Sigmoid colon (tissue), 7 donors: ENCODE results near the gene TCEAL2. TPM values are rescaled to one million over a fixed set of nuclear protein-coding genes. Genes with fewer than 3 reads are reported as not detected.
"Not testable (repeated sequence)": the region's sequence is repeated elsewhere in the genome, so short reads cannot be mapped to it uniquely, and the experiment has no call there.

Experiments used
- DNase-seq: peaks from one replicate; pipeline ENCODE4 v3.0.0-alpha.2; 2019
- H3K27ac ChIP-seq, 4 donors: fragments of 200-600 bp; sonication (generic); one replicate each; pipeline ENCODE4 v1.5.1; 2016 to 2019; ENCODE audit warnings: mild to moderate bottlenecking in 1 of 4
- H3K27me3 ChIP-seq, 3 donors: fragments of 200-600 bp; sonication (generic); one replicate each; pipeline ENCODE4 v1.5.1; 2019; ENCODE audit warnings: mild to moderate bottlenecking in 1 of 3
- H3K36me3 ChIP-seq, 4 donors: fragments of 200-600 bp; sonication (generic); one replicate each; pipeline ENCODE4 v1.5.1; 2016 to 2019
- H3K4me1 ChIP-seq, 4 donors: fragments of 200-600 bp; sonication (generic); one replicate each; pipeline ENCODE4 v1.5.1; 2017 to 2019
- H3K4me3 ChIP-seq, 4 donors: fragments of 200-600 bp; sonication (generic); one replicate each; pipeline ENCODE4 v1.5.1; 2017 to 2019; ENCODE audit warnings: mild to moderate bottlenecking in 2 of 4, moderate library complexity in 1 of 4
- H3K9me3 ChIP-seq, 4 donors: fragments of 200-600 bp in 3 of 4; sonication (generic) in 3 of 4; one replicate each; pipeline versions ENCODE4 v1.5.1 to v1.6.1; 2013 to 2019
- CTCF ChIP-seq, 4 experiments: fragments of 450-650 bp in 3 of 4; fragments of 200-600 bp in 1 of 4; IDR thresholded peaks; one replicate each; pipeline ENCODE4 v1.5.1; 2016 to 2019; ENCODE audit warnings: antibody characterized with exemption in 4 of 4, mild to moderate bottlenecking in 3 of 4, moderate library complexity in 2 of 4
- EP300 ChIP-seq, 4 donors: sonication (generic); formaldehyde crosslinking; IDR thresholded peaks; one replicate each; pipeline ENCODE4 v1.6.1; 2017; ENCODE audit warnings: antibody characterized with exemption in 4 of 4
- POLR2A ChIP-seq, 2 donors: fragments of 450-650 bp; IDR thresholded peaks; one replicate each; pipeline ENCODE4 v1.6.1; 2016; ENCODE audit warnings: antibody characterized with exemption in 2 of 2, mild to moderate bottlenecking in 2 of 2, moderate library complexity in 2 of 2
- POLR2AphosphoS5 ChIP-seq, 4 donors: sonication (generic); formaldehyde crosslinking; IDR thresholded peaks; one replicate each; pipeline ENCODE4 v1.6.1; 2017; ENCODE audit warnings: antibody characterized with exemption in 4 of 4
- WGBS, 2 donors: extraction: QIAGEN DNeasy Blood & Tissue Kit; methylation state at CpG; one replicate each; pipeline ENCODE4 v1.1.7; 2013; 5-methylcytosine and 5-hydroxymethylcytosine counted together
- intact Hi-C: fragments of 100-400 bp; cut with DNase I; formaldehyde crosslinking; loops from one replicate; pipeline ENCODE4 v1.15.1; 2023
- polyA plus RNA-seq, 3 donors: library from polyadenylated mRNA; stranded (reverse); fragments of 200-250 nt; gene quantifications; one replicate each; pipeline ENCODE4 v1.2.3, GENCODE V29; 2013
- total RNA-seq, 4 donors: library from RNA; depleted of rRNA; stranded (reverse); fragments of >200 nt; gene quantifications; one replicate each; pipeline ENCODE4 v1.1.0, GENCODE V29; 2016
- donor health status: healthy with polysubstance abuse.
- donor health status: Bipolar disorder and iron deficiency.
- donor health status: healthy.

TCEAL2 gene
- total RNA-seq: 10 to 100 TPM; 10.5 to 40.2 (median 29.3) TPM
- polyA plus RNA-seq: 1 to 10 TPM in 2 of 3 donors, not detected in 1; 3.9 to 6.0 TPM

GRCh38 chrX:102125436-102125835, at the start of gene TCEAL2:
Gene TCEAL2, plus strand, starts transcription at chrX:102125679. Its CDS starts 1,152 bp downstream, at chrX:102126831.
- peak within 1 kb of the TSS; percentile 62 to 76 (median 76) for H3K27ac ChIP-seq
- H3K4me1 ChIP-seq, H3K36me3 ChIP-seq, H3K9me3 ChIP-seq, H3K27me3 ChIP-seq: not testable (repeated sequence)
- WGBS, 2 donors: 2 to 5% methylated on average over 33 of the region's 38 CpGs
- peak in 1 of 4 donors; percentile 6 for TF ChIP-seq POLR2AphosphoS5 (IDR thresholded peaks at IDR 0.05)
- H3K4me3 ChIP-seq: peak within 1 kb of the TSS; percentile 29 to 45 (median 41)
- intact Hi-C loops: loop anchor here (10.0 kb wide), 1 partner anchor 191 kb away; the partner anchor contains the start of gene ZMAT1
- peak; percentile 69 for DNase-seq

GRCh38 chrX:102077426-102077825, 48.1 kb upstream of the TCEAL2 start:
- intact Hi-C loops: no loop called here
- DNase-seq: no peak
- Histone ChIP-seq H3K4me1 (no peaks in the 10 kb centered on the region), H3K4me3 (no peak overlapping the region), H3K9me3 (no peaks in the 10 kb centered on the region), H3K27me3 (no peaks in the 10 kb centered on the region), H3K36me3 (no peaks in the 10 kb centered on the region), H3K27ac (no peak overlapping the region)
- no peak for TF ChIP-seq EP300 (IDR thresholded peaks at IDR 0.05)
- no peak for TF ChIP-seq POLR2A (IDR thresholded peaks at IDR 0.05)
- no peak for TF ChIP-seq CTCF (IDR thresholded peaks at IDR 0.05)
- TF ChIP-seq POLR2AphosphoS5 (IDR thresholded peaks at IDR 0.05): no peak
- WGBS, 2 donors: 44 to 84% methylated on average over 1 of the region's 1 CpG

DNA sequence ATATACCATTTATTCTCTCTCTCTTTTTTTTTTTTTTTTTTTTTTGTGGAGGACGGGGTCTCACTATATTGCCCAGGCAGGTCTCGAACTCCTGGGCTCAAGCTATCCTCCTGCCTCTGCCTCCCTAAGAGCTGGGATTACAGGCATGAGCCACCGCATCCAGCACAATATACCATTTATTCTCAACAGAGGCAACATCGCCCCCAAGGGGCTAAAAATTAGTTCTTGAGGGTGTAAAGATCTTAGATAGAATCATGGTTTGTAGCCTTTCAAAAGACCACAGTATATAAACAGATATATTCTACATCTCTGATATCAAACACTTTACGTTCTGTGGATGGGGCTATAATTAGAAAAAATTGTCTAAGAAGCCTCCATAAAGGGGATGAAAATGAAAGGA, 39.8 kb upstream of the TCEAL2 start:
- 21 to 34% methylated on average over 4 to 5 of the region's 5 CpGs for WGBS, 2 donors

GRCh38 chrX:102113367-102113766, 12.1 kb upstream of the TCEAL2 start:
- Histone ChIP-seq H3K4me3 (no peak overlapping the region), H3K36me3 (no peaks in the 10 kb centered on the region), H3K27ac (no peak overlapping the region), H3K4me1 (no peaks in the 10 kb centered on the region), H3K9me3 (no peaks in the 10 kb centered on the region), H3K27me3 (no peaks in the 10 kb centered on the region)
- DNase-seq: no peak
- intact Hi-C loops: no loop called here
- 62 to 86% methylated on average over 4 of the region's 4 CpGs for WGBS, 2 donors
- TF ChIP-seq EP300 (IDR thresholded peaks at IDR 0.05) (no peak), CTCF (IDR thresholded peaks at IDR 0.05) (no peak), POLR2AphosphoS5 (IDR thresholded peaks at IDR 0.05) (no peak), POLR2A (IDR thresholded peaks at IDR 0.05) (no peak)

More for the DNA sequence above, 39.8 kb upstream of the TCEAL2 start:
- no peak for DNase-seq
- no peaks in the 10 kb centered on the region for H3K27me3 ChIP-seq
- intact Hi-C loops: no loop called here
- H3K9me3 ChIP-seq: no peaks in the 10 kb centered on the region
- no peak overlapping the region for H3K4me3 ChIP-seq
- H3K36me3 ChIP-seq: no peaks in the 10 kb centered on the region
- H3K27ac ChIP-seq: no peak overlapping the region
- TF ChIP-seq POLR2A (IDR thresholded peaks at IDR 0.05) (no peak), POLR2AphosphoS5 (IDR thresholded peaks at IDR 0.05) (no peak), CTCF (IDR thresholded peaks at IDR 0.05) (no peak), EP300 (IDR thresholded peaks at IDR 0.05) (no peak)
- no peaks in the 10 kb centered on the region for H3K4me1 ChIP-seq

GRCh38 chrX:102115748-102116147, 9.7 kb upstream of the TCEAL2 start:
- Histone ChIP-seq H3K4me1 (no peaks in the 10 kb centered on the region), H3K4me3 (no peak overlapping the region), H3K27ac (no peak overlapping the region), H3K9me3 (no peaks in the 10 kb centered on the region), H3K27me3 (no peaks in the 10 kb centered on the region), H3K36me3 (no peaks in the 10 kb centered on the region)
- 85 to 89% methylated on average over 2 of the region's 2 CpGs for WGBS, 2 donors
- no peak for DNase-seq
- intact Hi-C loops: no loop called here
- no peak for TF ChIP-seq CTCF (IDR thresholded peaks at IDR 0.05)
- no peak for TF ChIP-seq POLR2A (IDR thresholded peaks at IDR 0.05)
- TF ChIP-seq POLR2AphosphoS5 (IDR thresholded peaks at IDR 0.05): no peak
- TF ChIP-seq EP300 (IDR thresholded peaks at IDR 0.05): no peak

- peak overlapping the region; percentile 29 to 45 (median 41) for H3K4me3 ChIP-seq
- H3K27ac ChIP-seq: peak overlapping the region; percentile 42 to 76 (median 69)
- H3K9me3 ChIP-seq, H3K27me3 ChIP-seq, H3K36me3 ChIP-seq, H3K4me1 ChIP-seq, DNase-seq: not testable (repeated sequence)
- WGBS, 2 donors: 18% methylated on average over 8 to 9 of the region's 10 CpGs
- intact Hi-C loops: loop anchor here (10.0 kb wide), 1 partner anchor 190 kb away; the partner anchor contains the start of gene ZMAT1
These were observed 465 bp upstream of the TCEAL2 start for GRCh38 chrX:102125014-102125413.

DNA sequence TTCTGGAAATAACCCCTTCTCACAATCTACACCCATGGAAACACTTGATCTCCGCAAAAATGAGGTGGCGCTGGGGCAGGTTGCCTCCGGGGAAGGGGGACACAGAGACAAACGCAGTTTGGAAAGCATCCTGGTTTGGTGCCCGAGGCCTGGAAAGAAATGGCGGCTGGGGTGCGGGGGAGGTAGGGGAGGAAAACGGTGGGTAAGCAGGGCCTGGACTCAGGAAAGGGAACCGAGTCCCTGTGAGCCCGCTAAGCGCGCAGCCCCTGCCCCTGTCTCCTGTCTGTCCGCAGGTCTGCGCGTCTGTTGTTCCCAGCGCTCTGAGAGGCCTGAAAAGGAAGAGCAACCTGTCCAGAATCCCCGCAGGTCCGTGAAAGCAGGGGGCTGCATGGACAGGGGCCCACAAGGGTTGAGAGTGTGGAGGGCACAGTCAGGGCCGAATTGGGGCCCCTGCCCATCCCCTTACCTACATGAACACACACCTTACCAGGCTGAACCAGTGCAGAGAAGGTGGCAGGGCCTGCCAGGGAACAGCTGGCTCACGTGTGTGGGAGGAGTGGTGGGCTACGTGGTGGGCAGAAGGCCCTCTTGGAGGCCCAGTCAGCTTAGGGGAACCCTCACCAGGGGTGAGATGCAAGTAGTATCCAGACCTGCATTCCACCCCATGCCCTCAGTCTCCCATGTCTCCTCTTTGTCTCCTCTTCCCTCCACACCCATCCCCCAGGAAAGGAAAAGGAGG, 770 bp downstream of the TCEAL2 start:
- H3K36me3 ChIP-seq, H3K27me3 ChIP-seq, H3K4me1 ChIP-seq, DNase-seq, H3K9me3 ChIP-seq: not testable (repeated sequence)
- Histone ChIP-seq H3K27ac (peak overlapping the region; percentile 62 to 76 (median 76)), H3K4me3 (peak overlapping the region; percentile 29 to 45 (median 41))
- intact Hi-C loops: loop anchor here (10.0 kb wide), 1 partner anchor 191 kb away; the partner anchor contains the start of gene ZMAT1
- WGBS, 2 donors: 20 to 29% methylated on average over 21 of the region's 21 CpGs
